Thoracic aorta (tissue), 2 donors: Measurements from ENCODE around the gene DCLK2. TPM values are rescaled to one million over a fixed set of nuclear protein-coding genes. Genes with fewer than 3 reads are reported as not detected.

Experiments used
- ATAC-seq: fragments of 150-250 bp; one replicate; pipeline ENCODE4 v1.8.0; 2017; ENCODE audit warnings: low read depth; ENCODE audit not compliant: insufficient number of reproducible peaks, low FRiP score
- DNase-seq: peaks from one replicate; pipeline ENCODE4 v3.0.0-alpha.2; 2020; ENCODE audit warnings: low spot score
- H3K27ac ChIP-seq, 2 donors: fragments of 200-600 bp; sonication (generic); 1 replicate in 1 of 2; 2 replicates in 1 of 2; pipeline ENCODE4 v1.5.1; 2016; ENCODE audit warnings: mild to moderate bottlenecking in 2 of 2, moderate library complexity in 2 of 2
- H3K27me3 ChIP-seq: fragments of 200-600 bp; sonication (generic); replicated peaks from 2 replicates; pipeline ENCODE4 v1.6.0; 2016; ENCODE audit warnings: mild to moderate bottlenecking; ENCODE audit not compliant: insufficient read depth
- H3K36me3 ChIP-seq: fragments of 200-600 bp; sonication (generic); one replicate; pipeline ENCODE4 v1.5.1; 2016
- H3K4me1 ChIP-seq, 2 donors: fragments of 200-600 bp; sonication (generic); 1 replicate in 1 of 2; 2 replicates in 1 of 2; pipeline versions ENCODE4 v1.5.1 to v1.6.0; 2016; ENCODE audit warnings: low read depth in 2 of 2, mild to moderate bottlenecking in 1 of 2; ENCODE audit not compliant: control insufficient read depth in 1 of 2
- H3K4me3 ChIP-seq: fragments of 200-600 bp; sonication (generic); 2 replicates; pipeline ENCODE4 v1.5.1; 2016; ENCODE audit warnings: mild to moderate bottlenecking
- H3K9me3 ChIP-seq: fragments of 200-600 bp; sonication (generic); 2 replicates; pipeline ENCODE4 v1.5.1; 2016
- total RNA-seq, 2 donors: library from RNA; depleted of rRNA; stranded (reverse); fragments of >200 nt; gene quantifications; one replicate each; pipeline versions ENCODE4 v1.1.0 to v1.2.3, GENCODE V29; 2016
- TF ChIP-seq, protein P1 (sequence below): fragments of 200-600 bp; sonication (generic); IDR thresholded peaks from one replicate; pipeline ENCODE4 v1.5.1; 2019; ENCODE audit warnings: antibody characterized with exemption

DCLK2 gene
- total RNA-seq, 2 donors from 2014 or later, result 18.3 to 32.2 TPM

DNA sequence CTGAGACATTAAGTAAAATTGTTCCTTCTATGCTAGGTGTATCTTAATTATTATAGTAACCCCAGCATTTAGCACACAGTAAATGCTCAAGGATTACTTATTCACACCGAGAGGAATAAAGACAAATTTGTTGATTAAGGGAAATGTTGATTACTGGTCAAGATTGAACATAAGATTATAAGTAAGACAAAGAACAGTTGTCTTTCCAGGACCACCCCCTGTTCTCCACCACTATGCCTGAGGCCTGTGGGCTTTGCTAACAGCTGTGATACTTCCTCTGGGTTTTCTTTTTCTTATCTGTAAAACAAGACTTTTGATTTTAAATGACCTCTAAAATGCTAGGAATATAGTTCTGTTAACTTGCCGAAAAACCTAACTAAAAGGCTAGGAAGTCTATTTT is 128.0 kb downstream of the DCLK2 start:
- Histone ChIP-seq H3K36me3 (no peaks in the 10 kb centered on the region), H3K4me3 (no peak overlapping the region), H3K27ac (no peak overlapping the region), H3K27me3 (no peaks in the 10 kb centered on the region), H3K4me1 (no peaks in the 10 kb centered on the region), H3K9me3 (no peaks in the 10 kb centered on the region)
- ATAC-seq (no peak), DNase-seq (no peak)
- TF ChIP-seq, protein P1, sequence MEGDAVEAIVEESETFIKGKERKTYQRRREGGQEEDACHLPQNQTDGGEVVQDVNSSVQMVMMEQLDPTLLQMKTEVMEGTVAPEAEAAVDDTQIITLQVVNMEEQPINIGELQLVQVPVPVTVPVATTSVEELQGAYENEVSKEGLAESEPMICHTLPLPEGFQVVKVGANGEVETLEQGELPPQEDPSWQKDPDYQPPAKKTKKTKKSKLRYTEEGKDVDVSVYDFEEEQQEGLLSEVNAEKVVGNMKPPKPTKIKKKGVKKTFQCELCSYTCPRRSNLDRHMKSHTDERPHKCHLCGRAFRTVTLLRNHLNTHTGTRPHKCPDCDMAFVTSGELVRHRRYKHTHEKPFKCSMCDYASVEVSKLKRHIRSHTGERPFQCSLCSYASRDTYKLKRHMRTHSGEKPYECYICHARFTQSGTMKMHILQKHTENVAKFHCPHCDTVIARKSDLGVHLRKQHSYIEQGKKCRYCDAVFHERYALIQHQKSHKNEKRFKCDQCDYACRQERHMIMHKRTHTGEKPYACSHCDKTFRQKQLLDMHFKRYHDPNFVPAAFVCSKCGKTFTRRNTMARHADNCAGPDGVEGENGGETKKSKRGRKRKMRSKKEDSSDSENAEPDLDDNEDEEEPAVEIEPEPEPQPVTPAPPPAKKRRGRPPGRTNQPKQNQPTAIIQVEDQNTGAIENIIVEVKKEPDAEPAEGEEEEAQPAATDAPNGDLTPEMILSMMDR, result no peak

DNA sequence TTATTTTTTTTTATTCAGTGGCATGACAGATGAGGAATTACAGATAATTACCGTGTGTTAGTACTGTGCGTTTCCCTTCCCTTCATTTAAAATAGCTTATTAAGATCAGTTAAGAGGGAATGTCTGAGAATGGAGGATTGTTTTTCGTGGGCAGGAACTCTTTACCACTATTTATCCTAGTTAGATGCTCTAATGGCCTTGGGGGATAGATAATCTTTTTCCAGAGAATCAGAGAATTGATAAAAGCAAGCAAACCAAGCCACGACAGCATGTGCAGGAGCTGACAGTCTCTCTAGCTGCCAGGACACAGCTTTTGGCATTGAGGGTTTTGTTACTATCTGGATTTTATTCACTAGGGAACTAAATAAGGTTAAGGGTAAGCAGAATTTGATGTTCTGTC is 128.7 kb downstream of the DCLK2 start:
- ATAC-seq (no peak), DNase-seq (no peak)
- H3K9me3 ChIP-seq, result no peaks in the 10 kb centered on the region
- H3K27me3 ChIP-seq, result no peaks in the 10 kb centered on the region
- no peak overlapping the region for H3K4me3 ChIP-seq
- H3K27ac ChIP-seq, result no peak overlapping the region
- H3K36me3 ChIP-seq, result no peaks in the 10 kb centered on the region
- no peaks in the 10 kb centered on the region for H3K4me1 ChIP-seq
- TF ChIP-seq, protein P1, result no peak

GRCh38 chr4:150207871-150208270 is 129.6 kb downstream of the DCLK2 start:
- ATAC-seq, result no peak
- no peaks in the 10 kb centered on the region for H3K9me3 ChIP-seq
- no peaks in the 10 kb centered on the region for H3K36me3 ChIP-seq
- no peak for DNase-seq
- TF ChIP-seq, protein P1, result no peak
- H3K4me3 ChIP-seq, result no peak overlapping the region
- H3K27me3 ChIP-seq, result no peaks in the 10 kb centered on the region
- H3K4me1 ChIP-seq, result no peaks in the 10 kb centered on the region
- no peak overlapping the region for H3K27ac ChIP-seq

DNA sequence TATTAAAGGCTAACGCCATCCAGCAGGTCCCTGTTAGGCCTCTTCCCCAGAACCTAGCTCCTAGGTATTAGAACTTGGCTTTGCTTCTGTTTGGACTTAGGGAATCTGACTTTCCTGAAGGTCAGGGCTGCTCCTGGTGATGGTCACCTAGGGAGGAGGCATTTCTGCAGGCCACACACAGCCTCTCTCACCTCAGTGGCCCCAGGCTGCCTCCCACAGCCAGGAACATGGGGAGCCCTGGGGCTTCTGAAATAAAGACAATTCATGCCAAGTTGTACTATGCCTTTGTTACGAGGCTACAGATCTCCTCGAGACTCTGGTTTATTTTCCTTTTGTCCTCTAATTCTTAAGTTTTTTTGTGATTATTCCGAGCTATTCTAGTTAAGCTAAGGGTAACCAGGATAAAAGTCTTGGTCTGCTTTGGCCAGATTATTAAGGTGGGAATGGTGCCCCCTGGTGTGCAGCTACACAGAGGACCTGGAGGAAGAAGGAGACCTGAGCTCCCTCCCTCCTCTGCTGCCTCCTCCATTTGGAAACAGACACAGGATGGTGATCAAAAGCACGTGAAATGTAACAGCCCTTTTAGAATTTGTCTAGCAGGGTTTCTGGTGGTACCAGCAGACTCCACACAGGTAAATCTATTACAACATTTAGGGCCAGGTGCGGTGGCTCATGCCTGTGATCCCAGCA is 131.0 kb downstream of the DCLK2 start:
- no peak for DNase-seq
- Histone ChIP-seq H3K27me3 (no peaks in the 10 kb centered on the region), H3K9me3 (no peaks in the 10 kb centered on the region), H3K4me1 (no peaks in the 10 kb centered on the region), H3K4me3 (no peak overlapping the region), H3K36me3 (no peaks in the 10 kb centered on the region), H3K27ac (no peak overlapping the region)
- peak; percentile 27 for ATAC-seq
- TF ChIP-seq, protein P1, result peak; percentile 53

DNA sequence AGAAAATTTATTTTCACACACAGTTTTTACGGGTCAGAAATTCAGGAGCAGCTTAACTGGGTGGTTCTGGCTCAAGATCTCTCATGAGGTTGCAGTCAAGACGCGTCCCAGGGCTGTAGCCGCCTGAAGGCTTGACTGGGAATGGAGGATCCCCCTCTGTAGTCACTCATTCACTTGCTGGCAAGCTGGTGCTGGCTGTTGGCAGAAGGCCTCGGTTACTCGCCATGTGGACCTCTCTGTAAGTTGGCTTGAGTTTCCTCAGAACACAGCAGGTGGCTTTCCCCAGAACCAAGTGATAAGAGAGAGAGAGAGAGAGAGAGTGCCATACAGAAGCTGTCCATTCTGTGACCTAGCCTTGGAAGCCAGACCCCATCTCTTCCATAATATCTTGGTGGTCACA is 132.8 kb downstream of the DCLK2 start:
- Histone ChIP-seq H3K9me3 (no peaks in the 10 kb centered on the region), H3K27ac (no peak overlapping the region), H3K4me1 (peaks cover 0 to 3% of the 10 kb centered on the region in 2 donors), H3K4me3 (no peak overlapping the region), H3K36me3 (no peaks in the 10 kb centered on the region), H3K27me3 (no peaks in the 10 kb centered on the region)
- no peak for ATAC-seq
- TF ChIP-seq, protein P1, result no peak
- no peak for DNase-seq
